Measurements from ENCODE around the gene ARRDC2. TPM values are rescaled to one million over a fixed set of nuclear protein-coding genes. Genes with fewer than 3 reads are reported as not detected.
"Not testable (repeated sequence)": the region's sequence is repeated elsewhere in the genome, so short reads cannot be mapped to it uniquely, and the experiment has no call there.

ARRDC2 gene
- total RNA-seq, 1 donor from 2014 or later: 2.8 TPM

DNA sequence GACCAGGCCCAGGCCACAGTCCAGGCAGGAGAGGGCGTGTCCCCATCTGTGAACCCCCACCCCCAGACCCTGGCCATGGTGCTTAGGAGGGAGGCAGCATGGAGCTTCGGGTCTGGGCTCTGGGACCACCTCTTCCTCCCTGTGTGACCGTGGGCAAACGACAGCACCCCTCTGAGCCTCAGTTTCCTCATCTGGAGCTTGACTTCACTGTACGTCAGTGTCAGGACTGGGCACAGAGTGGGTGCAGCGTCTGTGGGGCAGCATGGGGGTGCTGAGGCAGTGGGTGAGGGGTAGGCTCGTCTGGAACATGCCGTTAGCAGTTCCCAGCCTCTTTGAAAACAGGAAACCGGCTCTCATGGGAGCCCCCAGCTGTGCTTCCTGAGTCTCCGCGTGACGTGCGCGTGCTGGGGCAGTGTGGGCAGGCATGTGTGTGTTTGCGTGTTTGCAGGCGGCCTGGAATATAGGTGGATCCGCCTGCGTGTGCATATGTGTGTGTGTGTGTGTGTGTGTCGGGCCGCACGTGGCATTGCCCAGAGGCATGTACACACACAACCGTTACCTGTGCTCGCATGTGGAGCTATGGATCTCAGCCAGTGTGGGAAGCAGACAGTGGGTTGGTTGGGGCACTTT, 15.8 kb downstream of the ARRDC2 start:
- TF ChIP-seq, protein P1, sequence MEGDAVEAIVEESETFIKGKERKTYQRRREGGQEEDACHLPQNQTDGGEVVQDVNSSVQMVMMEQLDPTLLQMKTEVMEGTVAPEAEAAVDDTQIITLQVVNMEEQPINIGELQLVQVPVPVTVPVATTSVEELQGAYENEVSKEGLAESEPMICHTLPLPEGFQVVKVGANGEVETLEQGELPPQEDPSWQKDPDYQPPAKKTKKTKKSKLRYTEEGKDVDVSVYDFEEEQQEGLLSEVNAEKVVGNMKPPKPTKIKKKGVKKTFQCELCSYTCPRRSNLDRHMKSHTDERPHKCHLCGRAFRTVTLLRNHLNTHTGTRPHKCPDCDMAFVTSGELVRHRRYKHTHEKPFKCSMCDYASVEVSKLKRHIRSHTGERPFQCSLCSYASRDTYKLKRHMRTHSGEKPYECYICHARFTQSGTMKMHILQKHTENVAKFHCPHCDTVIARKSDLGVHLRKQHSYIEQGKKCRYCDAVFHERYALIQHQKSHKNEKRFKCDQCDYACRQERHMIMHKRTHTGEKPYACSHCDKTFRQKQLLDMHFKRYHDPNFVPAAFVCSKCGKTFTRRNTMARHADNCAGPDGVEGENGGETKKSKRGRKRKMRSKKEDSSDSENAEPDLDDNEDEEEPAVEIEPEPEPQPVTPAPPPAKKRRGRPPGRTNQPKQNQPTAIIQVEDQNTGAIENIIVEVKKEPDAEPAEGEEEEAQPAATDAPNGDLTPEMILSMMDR (IDR thresholded peaks at IDR 0.05; ENCODE audit: unreplicated experiment): no peak
- H3K36me3 Mint-ChIP-seq (ENCODE audit: low read depth, unreplicated experiment): no peaks in the 10 kb centered on the region
- peak overlapping the region; percentile 78 for H3K27ac Mint-ChIP-seq (ENCODE audit: unreplicated experiment)
- H3K27me3 Mint-ChIP-seq (ENCODE audit: unreplicated experiment): no peaks in the 10 kb centered on the region
- H3K4me1 Mint-ChIP-seq (ENCODE audit: unreplicated experiment): peaks cover 16% of the 10 kb centered on the region
- peak; percentile 36 for DNase-seq (ENCODE audit: low spot score)
- H3K9me3 Mint-ChIP-seq (ENCODE audit: unreplicated experiment): no peaks in the 10 kb centered on the region
- peak overlapping the region; percentile 23 for H3K4me3 Mint-ChIP-seq (ENCODE audit: unreplicated experiment)

DNA sequence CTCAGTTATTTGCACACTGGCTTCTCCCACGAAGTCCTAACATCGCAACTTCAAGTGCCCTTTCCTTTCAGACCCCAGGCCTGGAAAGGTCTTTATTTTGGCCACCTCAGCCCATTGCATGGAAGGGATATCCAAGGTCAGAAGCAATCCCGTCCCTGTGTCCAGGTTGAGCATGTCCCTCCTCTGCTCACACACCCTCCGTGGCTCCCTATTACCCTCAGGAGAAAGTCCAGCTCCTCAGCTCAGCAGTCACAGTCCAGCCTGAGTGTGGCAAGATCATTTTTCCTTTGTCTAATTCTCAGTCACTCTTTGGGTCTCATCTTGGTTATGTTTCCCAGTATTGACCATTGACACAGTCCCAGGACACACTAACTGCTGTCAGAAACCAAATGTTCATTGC, 19.2 kb downstream of the ARRDC2 start:
- TF ChIP-seq, protein P1 (IDR thresholded peaks at IDR 0.05; ENCODE audit: unreplicated experiment): no peak

DNA sequence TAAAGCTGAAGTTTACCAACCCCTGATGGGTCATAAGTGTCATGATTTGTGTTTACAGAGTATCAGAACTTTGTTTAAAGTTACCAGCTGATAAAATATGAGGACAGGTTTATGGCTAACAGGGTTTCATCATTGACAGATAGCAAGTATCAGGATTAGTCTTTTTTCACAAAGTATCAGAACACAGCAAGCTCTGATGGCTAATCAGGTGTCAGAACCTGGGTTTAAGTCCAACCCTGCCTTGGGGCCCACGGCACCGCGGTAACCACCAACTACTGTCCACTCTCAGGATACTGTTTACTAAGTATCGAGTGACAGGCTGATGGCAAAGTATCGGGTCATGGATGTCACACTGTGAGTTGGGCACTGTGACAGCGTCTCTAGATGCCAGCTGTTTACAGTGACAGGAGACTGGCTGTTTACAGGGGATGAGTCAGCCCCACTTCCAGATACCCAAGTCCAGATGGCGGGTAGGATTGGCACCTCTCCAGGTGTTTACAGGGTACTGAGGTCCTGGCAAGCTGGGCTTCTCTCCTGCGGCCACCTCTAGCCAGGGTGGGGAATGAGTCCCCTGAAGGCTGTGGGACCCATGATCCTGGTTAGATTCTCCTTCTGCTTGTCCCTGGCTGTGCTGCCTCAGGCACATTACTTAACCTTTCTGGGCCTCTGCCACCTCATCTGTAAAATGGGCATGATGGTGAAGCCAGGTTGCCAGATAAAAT, 21.8 kb downstream of the ARRDC2 start:
- Mint-ChIP-seq H3K27ac (ENCODE audit: unreplicated experiment) (no peak overlapping the region), H3K4me1 (ENCODE audit: unreplicated experiment) (no peaks in the 10 kb centered on the region), H3K9me3 (ENCODE audit: unreplicated experiment) (no peaks in the 10 kb centered on the region), H3K4me3 (ENCODE audit: unreplicated experiment) (no peak overlapping the region), H3K27me3 (ENCODE audit: unreplicated experiment) (peaks cover 4% of the 10 kb centered on the region), H3K36me3 (ENCODE audit: low read depth, unreplicated experiment) (no peaks in the 10 kb centered on the region)
- no peak for DNase-seq (ENCODE audit: low spot score)
- TF ChIP-seq, protein P1 (IDR thresholded peaks at IDR 0.05; ENCODE audit: unreplicated experiment): no peak

More for the DNA sequence above, 19.2 kb downstream of the ARRDC2 start:
- no peak overlapping the region for H3K27ac Mint-ChIP-seq (ENCODE audit: unreplicated experiment)
- H3K4me3 Mint-ChIP-seq (ENCODE audit: unreplicated experiment): no peak overlapping the region
- no peaks in the 10 kb centered on the region for H3K9me3 Mint-ChIP-seq (ENCODE audit: unreplicated experiment)
- no peaks in the 10 kb centered on the region for H3K27me3 Mint-ChIP-seq (ENCODE audit: unreplicated experiment)
- H3K4me1 Mint-ChIP-seq (ENCODE audit: unreplicated experiment): peaks cover 15% of the 10 kb centered on the region
- no peaks in the 10 kb centered on the region for H3K36me3 Mint-ChIP-seq (ENCODE audit: low read depth, unreplicated experiment)
- no peak for DNase-seq (ENCODE audit: low spot score)

DNA sequence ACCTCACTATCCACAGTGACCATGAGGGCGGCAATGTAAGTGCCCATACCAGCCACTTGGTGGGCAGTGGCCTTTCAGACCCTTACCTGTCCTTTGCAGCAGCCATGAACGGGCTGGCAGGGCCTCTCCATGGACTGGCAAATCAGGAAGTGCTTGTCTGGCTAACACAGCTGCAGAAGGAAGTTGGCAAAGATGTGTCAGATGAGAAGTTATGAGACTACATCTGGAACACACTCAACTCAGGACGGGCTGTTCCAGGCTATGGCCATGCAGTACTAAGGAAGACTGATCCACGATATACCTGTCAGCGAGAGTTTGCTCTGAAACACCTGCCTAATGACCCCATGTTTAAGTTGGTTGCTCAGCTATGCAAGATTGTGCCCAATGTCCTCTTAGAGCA, 23.4 kb downstream of the ARRDC2 start:
- H3K4me3 Mint-ChIP-seq (ENCODE audit: unreplicated experiment); H3K9me3 Mint-ChIP-seq (ENCODE audit: unreplicated experiment); H3K27me3 Mint-ChIP-seq (ENCODE audit: unreplicated experiment); DNase-seq (ENCODE audit: low spot score); H3K36me3 Mint-ChIP-seq (ENCODE audit: low read depth, unreplicated experiment); H3K27ac Mint-ChIP-seq (ENCODE audit: unreplicated experiment); H3K4me1 Mint-ChIP-seq (ENCODE audit: unreplicated experiment): not testable (repeated sequence)

DNA sequence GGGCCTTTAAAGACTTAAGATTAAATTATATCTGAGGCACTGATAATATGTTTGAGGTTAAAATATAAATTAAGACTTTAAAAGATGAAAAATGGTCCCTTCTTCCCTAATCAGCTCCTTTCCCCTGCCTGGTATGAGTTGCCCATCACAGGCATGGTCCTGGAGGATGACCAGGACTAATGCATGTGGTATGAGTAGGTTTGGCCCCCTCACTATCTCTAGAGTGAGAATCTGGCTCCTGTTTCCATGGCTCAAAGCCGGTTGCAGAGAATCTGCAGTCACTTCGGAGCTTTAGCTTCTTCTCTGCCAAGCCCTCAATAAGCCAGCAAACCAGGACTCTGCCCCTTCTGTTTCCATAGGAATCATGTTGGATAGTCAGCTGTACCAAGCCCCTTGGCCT, 24.1 kb downstream of the ARRDC2 start:
- DNase-seq (ENCODE audit: low spot score); H3K4me1 Mint-ChIP-seq (ENCODE audit: unreplicated experiment); H3K9me3 Mint-ChIP-seq (ENCODE audit: unreplicated experiment); H3K36me3 Mint-ChIP-seq (ENCODE audit: low read depth, unreplicated experiment); H3K27ac Mint-ChIP-seq (ENCODE audit: unreplicated experiment); H3K27me3 Mint-ChIP-seq (ENCODE audit: unreplicated experiment); H3K4me3 Mint-ChIP-seq (ENCODE audit: unreplicated experiment): not testable (repeated sequence)

DNA sequence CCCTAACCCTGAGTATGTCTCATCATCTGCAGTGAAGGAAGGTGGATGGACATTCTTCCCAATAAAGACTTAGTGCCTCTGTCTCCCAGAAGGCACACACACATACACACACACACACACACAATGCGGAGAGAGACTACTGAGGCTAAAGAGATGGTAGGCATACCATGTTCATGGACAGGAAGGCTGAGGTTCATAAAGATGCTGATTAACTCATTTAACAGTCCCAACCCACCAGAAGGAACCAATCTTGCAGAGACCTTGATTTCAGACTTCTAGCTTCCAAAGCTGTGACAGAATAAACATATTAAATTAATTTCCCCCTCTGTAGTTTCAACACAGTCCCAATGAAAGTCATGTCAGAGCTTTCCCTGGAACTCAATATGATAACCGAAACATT, 33.1 kb downstream of the ARRDC2 start:
- no peak overlapping the region for H3K27ac Mint-ChIP-seq (ENCODE audit: unreplicated experiment)
- TF ChIP-seq, protein P1 (IDR thresholded peaks at IDR 0.05; ENCODE audit: unreplicated experiment): no peak
- H3K4me1 Mint-ChIP-seq (ENCODE audit: unreplicated experiment): no peaks in the 10 kb centered on the region
- H3K9me3 Mint-ChIP-seq (ENCODE audit: unreplicated experiment): no peaks in the 10 kb centered on the region
- H3K4me3 Mint-ChIP-seq (ENCODE audit: unreplicated experiment): no peak overlapping the region
- H3K36me3 Mint-ChIP-seq (ENCODE audit: low read depth, unreplicated experiment): no peaks in the 10 kb centered on the region
- H3K27me3 Mint-ChIP-seq (ENCODE audit: unreplicated experiment): peaks cover 1% of the 10 kb centered on the region
- DNase-seq (ENCODE audit: low spot score): no peak

Measured in endothelial cell (in vitro differentiated cells).